AG04449 (cell line): ENCODE measurements around the gene NDST4.

Experiments
- CTCF ChIA-PET: fragments of 350-600 bp; formaldehyde crosslinking; extraction: SDS; loops from one replicate; lab custom pipeline; 2021; ENCODE audit warnings: antibody characterized with exemption; lab: Yijun Ruan, JAX
- POLR2A ChIA-PET: fragments of 400-600, 350-600 bp; formaldehyde crosslinking; extraction: SDS; loops from one replicate; lab custom pipeline; 2020; ENCODE audit warnings: antibody characterized with exemption, inconsistent platforms; lab: Yijun Ruan, JAX
- DNase-seq: peaks from one replicate; pipeline ENCODE4 v3.0.0-alpha.2; 2010; ENCODE audit warnings: low read depth, low spot score
- H3K4me3 ChIP-seq: 2 replicates; pipeline ENCODE4 v1.5.1; 2011; ENCODE audit warnings: low read depth, mild to moderate bottlenecking, control low read depth, low read length
- TF ChIP-seq, protein P1 (sequence below): IDR thresholded peaks from one replicate; pipeline ENCODE4 v1.5.1; 2011; ENCODE audit warnings: mild to moderate bottlenecking, moderate library complexity, low read length, control low read depth, inconsistent platforms; ENCODE audit not compliant: insufficient read depth; ENCODE audit errors: missing control alignments

Gene NDST4

DNA sequence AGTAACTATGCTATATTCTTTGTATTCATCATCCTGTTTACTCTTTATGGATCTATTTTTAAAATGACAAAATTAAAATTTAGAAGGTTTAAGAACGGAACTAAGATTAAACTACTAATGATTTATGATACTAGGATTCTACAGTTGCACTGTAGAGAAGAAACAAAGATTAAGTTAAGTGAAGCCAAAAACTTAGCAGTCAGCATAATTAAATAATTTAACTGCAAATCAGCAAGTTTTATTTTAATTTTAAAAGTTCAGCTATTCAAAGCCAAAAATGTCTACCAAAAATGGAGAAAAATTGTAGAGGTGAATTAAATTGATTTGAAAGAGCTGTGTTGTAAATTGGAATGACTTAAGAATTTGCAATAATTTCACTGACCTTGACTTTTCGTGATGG, 30.8 kb downstream of the NDST4 start:
- ChIA-PET CTCF (no interaction called here), POLR2A (no interaction called here)
- no peak overlapping the region for H3K4me3 ChIP-seq
- DNase-seq: no peak
- TF ChIP-seq, protein P1, sequence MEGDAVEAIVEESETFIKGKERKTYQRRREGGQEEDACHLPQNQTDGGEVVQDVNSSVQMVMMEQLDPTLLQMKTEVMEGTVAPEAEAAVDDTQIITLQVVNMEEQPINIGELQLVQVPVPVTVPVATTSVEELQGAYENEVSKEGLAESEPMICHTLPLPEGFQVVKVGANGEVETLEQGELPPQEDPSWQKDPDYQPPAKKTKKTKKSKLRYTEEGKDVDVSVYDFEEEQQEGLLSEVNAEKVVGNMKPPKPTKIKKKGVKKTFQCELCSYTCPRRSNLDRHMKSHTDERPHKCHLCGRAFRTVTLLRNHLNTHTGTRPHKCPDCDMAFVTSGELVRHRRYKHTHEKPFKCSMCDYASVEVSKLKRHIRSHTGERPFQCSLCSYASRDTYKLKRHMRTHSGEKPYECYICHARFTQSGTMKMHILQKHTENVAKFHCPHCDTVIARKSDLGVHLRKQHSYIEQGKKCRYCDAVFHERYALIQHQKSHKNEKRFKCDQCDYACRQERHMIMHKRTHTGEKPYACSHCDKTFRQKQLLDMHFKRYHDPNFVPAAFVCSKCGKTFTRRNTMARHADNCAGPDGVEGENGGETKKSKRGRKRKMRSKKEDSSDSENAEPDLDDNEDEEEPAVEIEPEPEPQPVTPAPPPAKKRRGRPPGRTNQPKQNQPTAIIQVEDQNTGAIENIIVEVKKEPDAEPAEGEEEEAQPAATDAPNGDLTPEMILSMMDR: no peak

DNA sequence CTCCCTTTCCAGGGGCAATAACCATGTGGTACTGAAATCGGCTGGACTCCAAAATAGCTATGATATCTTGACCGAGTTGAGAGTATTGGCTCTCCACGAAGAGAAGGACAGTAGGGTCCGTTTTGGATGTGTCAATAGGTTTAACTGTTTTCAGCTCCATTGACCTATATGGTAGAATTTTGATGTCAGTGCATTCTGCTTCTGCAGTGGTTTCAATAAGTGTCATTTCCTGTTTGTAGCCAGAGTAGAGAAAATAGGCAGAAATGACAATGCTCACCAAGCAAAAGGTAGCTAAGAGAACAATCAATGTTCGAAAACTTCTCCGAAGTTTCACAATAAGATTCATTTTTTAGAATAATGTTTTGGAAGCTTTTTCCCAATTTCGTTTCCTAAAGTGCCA, 36.7 kb downstream of the NDST4 start:
- POLR2A ChIA-PET: no interaction called here
- TF ChIP-seq, protein P1: no peak
- DNase-seq: no peak
- H3K4me3 ChIP-seq: no peak overlapping the region
- CTCF ChIA-PET: interaction anchor here (1.2 kb wide), 1 partner anchor 12 kb away, joined by 4 read pairs; no protein-coding TSS in a partner anchor

DNA sequence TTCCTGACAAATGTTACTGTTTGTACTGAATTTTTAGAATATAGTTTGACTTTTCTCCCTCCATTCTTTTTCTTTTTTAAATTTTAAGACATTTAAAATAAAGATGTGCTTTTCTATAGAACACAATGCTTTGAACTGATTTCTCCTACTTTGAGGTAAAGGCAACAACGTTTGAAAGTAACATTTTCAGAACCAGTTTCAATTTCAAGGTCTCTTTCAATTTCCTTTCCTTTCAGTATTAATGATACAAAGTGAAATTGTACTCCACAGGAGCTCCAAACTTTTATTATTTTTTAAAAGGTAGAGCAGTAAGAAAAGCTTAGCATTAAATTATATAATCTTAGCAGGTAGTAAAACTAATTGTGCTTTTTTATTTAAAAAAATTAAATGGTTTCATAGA, 54.9 kb downstream of the NDST4 start:
- POLR2A ChIA-PET: no interaction called here
- TF ChIP-seq, protein P1: no peak

DNA sequence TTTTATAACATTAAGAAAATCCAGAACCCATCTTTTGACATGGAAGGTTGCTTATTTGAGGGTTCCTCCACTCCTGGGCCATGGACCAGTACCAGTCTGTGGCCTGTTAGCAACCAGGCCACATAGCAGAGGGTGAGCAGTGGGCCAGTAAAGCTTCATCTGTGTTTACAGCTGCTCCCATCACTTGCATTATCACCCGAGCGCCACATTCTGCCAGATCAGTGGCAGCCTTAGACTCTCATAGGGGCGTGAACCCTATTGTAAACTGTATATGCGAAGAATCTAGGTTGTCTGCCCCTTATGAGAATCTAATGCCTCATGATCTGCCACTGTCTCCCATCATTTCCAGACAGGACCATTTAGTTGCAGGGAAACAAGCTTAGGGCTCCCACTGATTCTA, 58.6 kb downstream of the NDST4 start:
- no peak overlapping the region for H3K4me3 ChIP-seq
- DNase-seq: no peak
- TF ChIP-seq, protein P1: no peak
- ChIA-PET CTCF (no interaction called here), POLR2A (no interaction called here)

More for the DNA sequence above, 54.9 kb downstream of the NDST4 start:
- CTCF ChIA-PET: no interaction called here
- no peak for DNase-seq
- H3K4me3 ChIP-seq: no peak overlapping the region

DNA sequence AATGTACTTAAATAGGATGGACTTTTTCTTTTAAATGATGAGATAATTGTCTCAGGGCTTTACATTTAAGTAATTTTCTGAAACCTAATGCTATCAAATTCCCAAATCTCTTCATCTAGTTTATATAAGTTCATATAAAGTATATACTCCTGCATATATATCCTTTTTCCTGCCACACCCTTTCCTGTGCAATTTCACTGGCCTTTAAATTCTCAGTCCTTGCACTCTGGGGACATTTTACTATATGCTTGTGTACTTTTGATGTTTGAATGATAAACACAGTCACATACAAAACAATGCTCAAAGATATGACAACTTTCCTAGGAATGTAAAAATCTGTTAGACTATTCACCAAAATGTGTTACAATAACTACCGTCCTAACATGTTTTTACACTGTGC, 60.1 kb downstream of the NDST4 start:
- no peak overlapping the region for H3K4me3 ChIP-seq
- ChIA-PET POLR2A (no interaction called here), CTCF (no interaction called here)
- TF ChIP-seq, protein P1: no peak
- no peak for DNase-seq

DNA sequence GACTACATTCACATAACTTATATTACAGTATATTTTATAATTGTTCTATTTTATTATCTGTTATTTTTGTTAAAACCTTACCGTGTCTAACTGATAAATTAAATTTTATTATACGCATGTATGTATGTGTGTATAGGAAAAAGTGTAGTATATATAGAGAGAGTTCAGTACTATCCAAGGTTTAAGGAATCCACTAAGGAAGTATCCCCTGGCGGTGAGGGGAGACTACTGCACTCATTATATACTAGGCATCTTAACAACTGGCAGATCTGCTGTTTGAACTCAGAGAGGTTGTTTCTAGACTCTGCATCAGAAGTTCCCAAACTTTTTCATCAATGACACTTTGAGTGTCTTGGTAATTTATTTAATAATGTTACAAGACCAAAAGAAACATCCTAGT, 70.9 kb downstream of the NDST4 start:
- ChIA-PET POLR2A (no interaction called here), CTCF (no interaction called here)

More for the DNA sequence above, 70.9 kb downstream of the NDST4 start:
- no peak overlapping the region for H3K4me3 ChIP-seq
- TF ChIP-seq, protein P1: peak; percentile 22
- DNase-seq: no peak
